GM12892 (cell line): ENCODE measurements around the gene FBN1.

Experiments used
- POLR2A ChIP-seq: IDR thresholded peaks from 2 replicates; pipeline ENCODE4 v1.6.1; 2011; ENCODE audit warnings: low read depth, low read length, control low read depth
- POLR2AphosphoS5 ChIP-seq: IDR thresholded peaks from 2 replicates; pipeline ENCODE4 v1.6.1; 2011; ENCODE audit warnings: low read depth, low read length, control low read depth

DNA sequence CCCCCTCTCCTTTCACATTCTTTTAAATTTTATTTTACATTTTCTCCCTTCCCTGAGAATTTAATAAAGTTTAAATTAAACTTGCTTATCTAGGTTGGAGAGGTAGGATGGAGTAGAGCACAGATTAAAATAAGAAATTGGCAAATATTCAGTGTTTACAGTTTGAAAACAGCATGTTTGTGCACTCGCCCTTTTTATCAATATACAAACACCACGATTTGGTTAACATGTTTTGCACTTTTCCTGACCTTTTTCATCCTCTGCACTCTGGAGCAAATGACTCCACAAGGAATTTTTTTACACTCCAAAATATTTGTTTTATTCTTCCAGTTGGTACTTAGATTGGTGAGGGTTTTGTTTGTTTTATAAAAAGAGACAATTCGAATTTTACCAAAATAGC, 227.2 kb downstream of the FBN1 start:
- TF ChIP-seq POLR2AphosphoS5 (no peak), POLR2A (no peak)
